SH-SY5Y (cell line): ENCODE results near the gene NDUFB6.

Source experiments
- GATA2 ChIP-seq: IDR thresholded peaks from 2 replicates; pipeline ENCODE4 v1.6.1; 2011; ENCODE audit warnings: mild to moderate bottlenecking, low read depth, low read length
- GATA3 ChIP-seq: IDR thresholded peaks from 2 replicates; pipeline ENCODE4 v1.6.1; 2011; ENCODE audit warnings: low read depth, mild to moderate bottlenecking, low read length, moderate library complexity

GRCh38 chr9:32554107-32554506 is 18.9 kb downstream of the NDUFB6 start:
- no peak for TF ChIP-seq GATA2
- no peak for TF ChIP-seq GATA3
